ENCODE measurements around the gene GSE1.
A peak's percentile ranks its signal among the peaks of the same experiment; 100 is the strongest.

GSE1 gene

GRCh38 chr16:85612801-85613603 is at the start of gene GSE1:
TSS of gene GSE1 (plus strand) at chr16:85613322. CDS start at chr16:85613392, 70 bp downstream.
- peak in 7 of 14 donors; percentile 24 to 66 (median 53) for DNase-seq

GRCh38 chr16:85563515-85564276 is 49.4 kb upstream of the GSE1 start:
- DNase-seq, result peak in 1 of 14 donors; percentile 32

- DNase-seq, result no peak
These were observed 48.7 kb upstream of the GSE1 start for GRCh38 chr16:85564277-85565051.

- no peak for DNase-seq
These were observed 47.8 kb upstream of the GSE1 start for GRCh38 chr16:85565340-85565739.

GRCh38 chr16:85565801-85566526 is 47.2 kb upstream of the GSE1 start:
- DNase-seq, result no peak

- no peak for DNase-seq
These were observed 46.5 kb upstream of the GSE1 start for GRCh38 chr16:85566561-85567100.

- DNase-seq, result no peak
These were observed 45.8 kb upstream of the GSE1 start for GRCh38 chr16:85567101-85567866.

GRCh38 chr16:85567935-85568334 is 45.2 kb upstream of the GSE1 start:
- no peak for DNase-seq

- DNase-seq, result no peak
These were observed 44.6 kb upstream of the GSE1 start for GRCh38 chr16:85568519-85568918.

GRCh38 chr16:85569039-85569614 is 44.0 kb upstream of the GSE1 start:
- no peak for DNase-seq

GRCh38 chr16:85569615-85570212 is 43.4 kb upstream of the GSE1 start:
- no peak for DNase-seq

GRCh38 chr16:85570213-85570734 is 42.8 kb upstream of the GSE1 start:
- DNase-seq, result no peak

GRCh38 chr16:85570735-85571562 is 42.2 kb upstream of the GSE1 start:
- DNase-seq, result no peak

- no peak for DNase-seq
These were observed 41.6 kb upstream of the GSE1 start for GRCh38 chr16:85571563-85571812.

GRCh38 chr16:85571813-85572619 is 41.1 kb upstream of the GSE1 start:
- DNase-seq, result no peak

GRCh38 chr16:85573045-85573695 is 40.0 kb upstream of the GSE1 start:
- DNase-seq, result no peak

GRCh38 chr16:85573696-85574641 is 39.2 kb upstream of the GSE1 start:
- peak in 9 of 14 donors; percentile 32 to 70 (median 57) for DNase-seq

Measured in C1 segment of cervical spinal cord (tissue), 14 donors.